CD4-positive, alpha-beta T cell (primary cell): ENCODE results near the gene CDH18. TPM values are rescaled to one million over a fixed set of nuclear protein-coding genes. Genes with fewer than 3 reads are reported as not detected.

ENCODE experiments used
- ATAC-seq: fragments of 200-7000 bp; cut with Tn5 transposase; one replicate; pipeline ENCODE4 v1.10.0; 2022; ENCODE audit warnings: mild to moderate bottlenecking; ENCODE audit not compliant: poor library complexity
- CTCF ChIA-PET: fragments of 350-600 bp; sonication (Branson Sonifier 250); formaldehyde crosslinking; loops from one replicate; lab custom pipeline; 2021; ENCODE audit warnings: antibody characterized with exemption, inconsistent platforms; lab: Charles Lee
- POLR2A ChIA-PET: fragments of 350-600 bp; sonication (Branson Sonifier 250); formaldehyde crosslinking; loops from one replicate; lab custom pipeline; 2021; ENCODE audit warnings: antibody characterized with exemption, inconsistent platforms; lab: Charles Lee
- DNase-seq, 14 experiments: peaks; one replicate each; pipeline ENCODE4 v3.0.0-alpha.2; 2013 to 2020; ENCODE audit warnings: mixed read lengths in 2 of 14
- H3K27ac ChIP-seq, 2 donors: one replicate each; pipeline versions ENCODE4 v1.5.1 to v1.7.0; 2013; ENCODE audit warnings: low read length in 2 of 2, low read depth in 1 of 2, mild to moderate bottlenecking in 1 of 2
- H3K27me3 ChIP-seq, 2 experiments: 1 replicate in 1 of 2; 2 replicates in 1 of 2; pipeline versions ENCODE4 v1.6.1 to v1.7.0; 2013; ENCODE audit warnings: low read length in 2 of 2, control low read depth in 1 of 2, mild to moderate bottlenecking in 1 of 2, moderate library complexity in 1 of 2; ENCODE audit not compliant: insufficient read depth in 2 of 2, control insufficient read depth in 1 of 2
- H3K36me3 ChIP-seq: one replicate; pipeline ENCODE4 v1.6.1; 2013; ENCODE audit warnings: low read length, control low read depth; ENCODE audit not compliant: insufficient read depth
- H3K4me1 ChIP-seq: one replicate; pipeline ENCODE4 v1.6.1; 2013; ENCODE audit warnings: low read length, control low read depth; ENCODE audit not compliant: insufficient read depth
- H3K4me3 ChIP-seq: one replicate; pipeline ENCODE4 v1.5.1; 2013; ENCODE audit warnings: mild to moderate bottlenecking, low read length, moderate library complexity
- H3K9me3 ChIP-seq, 2 experiments: 1 replicate in 1 of 2; 2 replicates in 1 of 2; pipeline versions ENCODE4 v1.6.1 to v1.7.0; 2013; ENCODE audit warnings: low read length in 2 of 2, mild to moderate bottlenecking in 2 of 2, control low read depth in 1 of 2, moderate library complexity in 1 of 2; ENCODE audit not compliant: control insufficient read depth in 1 of 2, insufficient read depth in 1 of 2
- H3K27ac Mint-ChIP-seq: one replicate; pipeline ENCODE4 v1.8.0; 2020; ENCODE audit warnings: mixed read lengths
- H3K27me3 Mint-ChIP-seq: one replicate; pipeline ENCODE4 v1.8.0; 2021; ENCODE audit warnings: mixed read lengths
- H3K36me3 Mint-ChIP-seq: one replicate; pipeline ENCODE4 v1.8.0; 2021; ENCODE audit warnings: low read depth, mixed read lengths
- H3K4me1 Mint-ChIP-seq: one replicate; pipeline ENCODE4 v1.8.0; 2021; ENCODE audit warnings: low read depth, mixed read lengths
- H3K4me3 Mint-ChIP-seq: one replicate; pipeline ENCODE4 v1.8.0; 2020; ENCODE audit warnings: mild to moderate bottlenecking, mixed read lengths
- H3K9me3 Mint-ChIP-seq: one replicate; pipeline ENCODE4 v1.8.0; 2020; ENCODE audit warnings: mixed read lengths
- intact Hi-C, 2 experiments: fragments of 100-400 bp; cut with DNase I in 1 of 2; cut with micrococcal nuclease in 1 of 2; formaldehyde crosslinking; loops; one replicate each; pipeline versions ENCODE4 v1.15.1 to v1.9.0; 2023 to 2025; cut with DNase I, micrococcal nuclease
- total RNA-seq, 174 experiments: library from RNA in 2 of 174; stranded (reverse) in 2 of 174; gene quantifications; one replicate each; pipeline ENCODE4 v1.2.3 and lab custom pipeline; 2021 to 2026
- TF ChIP-seq, protein P1 (sequence below): fragments of 200-600 bp; IDR thresholded peaks from one replicate; pipeline ENCODE4 v1.8.0; 2022; ENCODE audit warnings: antibody characterized with exemption, mild to moderate bottlenecking

Gene CDH18
- total RNA-seq, 2 experiments from 2014 or later, result not detected

- Histone ChIP-seq H3K9me3 (no peaks in the 10 kb centered on the region), H3K36me3 (no peaks in the 10 kb centered on the region), H3K27ac (no peak overlapping the region), H3K4me1 (no peaks in the 10 kb centered on the region), H3K4me3 (no peak overlapping the region), H3K27me3 (no peaks in the 10 kb centered on the region)
- Mint-ChIP-seq H3K4me1 (no peaks in the 10 kb centered on the region), H3K4me3 (no peak overlapping the region), H3K27me3 (no peaks in the 10 kb centered on the region), H3K9me3 (peaks cover 2% of the 10 kb centered on the region), H3K27ac (no peak overlapping the region), H3K36me3 (no peaks in the 10 kb centered on the region)
- ATAC-seq (no peak), DNase-seq (no peak)
- intact Hi-C loops, result no loop called here
- ChIA-PET POLR2A (no interaction called here), CTCF (no interaction called here)
- TF ChIP-seq, protein P1, sequence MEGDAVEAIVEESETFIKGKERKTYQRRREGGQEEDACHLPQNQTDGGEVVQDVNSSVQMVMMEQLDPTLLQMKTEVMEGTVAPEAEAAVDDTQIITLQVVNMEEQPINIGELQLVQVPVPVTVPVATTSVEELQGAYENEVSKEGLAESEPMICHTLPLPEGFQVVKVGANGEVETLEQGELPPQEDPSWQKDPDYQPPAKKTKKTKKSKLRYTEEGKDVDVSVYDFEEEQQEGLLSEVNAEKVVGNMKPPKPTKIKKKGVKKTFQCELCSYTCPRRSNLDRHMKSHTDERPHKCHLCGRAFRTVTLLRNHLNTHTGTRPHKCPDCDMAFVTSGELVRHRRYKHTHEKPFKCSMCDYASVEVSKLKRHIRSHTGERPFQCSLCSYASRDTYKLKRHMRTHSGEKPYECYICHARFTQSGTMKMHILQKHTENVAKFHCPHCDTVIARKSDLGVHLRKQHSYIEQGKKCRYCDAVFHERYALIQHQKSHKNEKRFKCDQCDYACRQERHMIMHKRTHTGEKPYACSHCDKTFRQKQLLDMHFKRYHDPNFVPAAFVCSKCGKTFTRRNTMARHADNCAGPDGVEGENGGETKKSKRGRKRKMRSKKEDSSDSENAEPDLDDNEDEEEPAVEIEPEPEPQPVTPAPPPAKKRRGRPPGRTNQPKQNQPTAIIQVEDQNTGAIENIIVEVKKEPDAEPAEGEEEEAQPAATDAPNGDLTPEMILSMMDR, result no peak
Measured at GRCh38 chr5:19855453-19855852, 132.5 kb downstream of the CDH18 start.

DNA sequence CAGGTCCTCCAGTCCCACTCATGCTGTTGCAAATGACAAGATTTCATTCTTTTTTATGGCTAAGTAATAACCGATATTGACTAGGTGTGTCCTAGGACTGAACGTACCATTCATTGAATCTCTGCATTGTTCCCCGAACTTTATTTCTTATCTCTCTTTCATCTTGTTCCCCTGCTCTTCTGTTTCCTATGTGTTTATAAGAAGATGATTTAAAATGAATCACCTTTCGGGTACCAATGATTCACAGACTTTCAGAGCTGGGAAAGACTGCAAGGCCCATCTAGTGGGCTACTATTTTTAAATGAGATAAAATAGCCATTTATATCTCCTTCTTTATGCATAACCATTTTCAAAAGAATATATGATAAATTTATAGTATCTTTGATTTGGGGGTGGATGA is 133.0 kb downstream of the CDH18 start:
- no peaks in the 10 kb centered on the region for H3K27me3 ChIP-seq
- H3K4me3 Mint-ChIP-seq, result no peak overlapping the region
- intact Hi-C loops, result no loop called here

DNA sequence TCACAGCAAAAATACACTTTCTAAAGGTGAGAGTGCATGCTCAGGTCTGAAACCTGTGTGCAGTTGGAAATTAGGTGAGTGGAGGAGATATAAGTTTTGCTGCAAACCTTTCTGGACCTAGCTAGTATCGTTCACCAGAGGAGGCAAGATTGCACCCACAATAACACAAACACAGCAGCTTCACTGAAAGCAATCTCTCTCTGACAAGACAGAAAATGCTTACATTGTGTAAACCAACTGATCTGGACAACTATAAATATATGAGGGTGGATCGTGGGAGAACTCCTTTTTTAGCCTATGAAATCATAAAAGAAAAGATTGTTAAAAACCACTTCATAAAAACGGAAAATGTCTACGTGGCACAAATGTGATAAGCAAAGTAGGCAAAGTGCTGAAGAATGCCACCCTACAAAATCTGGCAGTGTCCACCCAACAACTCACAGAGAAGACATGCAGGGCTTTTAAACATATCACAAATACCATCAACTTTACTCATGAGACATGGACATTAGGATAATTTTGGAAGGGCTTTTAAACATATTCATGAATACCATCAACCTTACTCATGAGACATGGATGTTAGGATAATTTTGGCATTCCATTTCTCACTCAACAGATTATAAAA is 134.3 kb downstream of the CDH18 start:
- H3K4me1 ChIP-seq, result no peaks in the 10 kb centered on the region
- no peak overlapping the region for H3K4me3 Mint-ChIP-seq
- H3K4me1 Mint-ChIP-seq, result no peaks in the 10 kb centered on the region
- no peaks in the 10 kb centered on the region for H3K9me3 ChIP-seq
- DNase-seq (no peak), ATAC-seq (no peak)
- H3K36me3 Mint-ChIP-seq, result no peaks in the 10 kb centered on the region
- H3K27me3 Mint-ChIP-seq, result no peaks in the 10 kb centered on the region
- H3K36me3 ChIP-seq, result no peaks in the 10 kb centered on the region
- peaks cover 2% of the 10 kb centered on the region for H3K9me3 Mint-ChIP-seq
- no peak overlapping the region for H3K4me3 ChIP-seq
- no peak overlapping the region for H3K27ac ChIP-seq
- TF ChIP-seq, protein P1, result no peak
- H3K27me3 ChIP-seq, result no peaks in the 10 kb centered on the region
- POLR2A ChIA-PET, result no interaction called here
- intact Hi-C loops, result no loop called here
- no peak overlapping the region for H3K27ac Mint-ChIP-seq
- CTCF ChIA-PET, result no interaction called here

More for the DNA sequence above, 133.0 kb downstream of the CDH18 start:
- H3K4me1 Mint-ChIP-seq, result no peaks in the 10 kb centered on the region
- no peaks in the 10 kb centered on the region for H3K9me3 ChIP-seq
- POLR2A ChIA-PET, result no interaction called here
- peaks cover 2% of the 10 kb centered on the region for H3K9me3 Mint-ChIP-seq
- ATAC-seq, result no peak
- H3K27ac Mint-ChIP-seq, result no peak overlapping the region
- DNase-seq, result no peak
- H3K4me3 ChIP-seq, result no peak overlapping the region
- CTCF ChIA-PET, result no interaction called here
- H3K36me3 Mint-ChIP-seq, result no peaks in the 10 kb centered on the region
- TF ChIP-seq, protein P1, result no peak
- no peaks in the 10 kb centered on the region for H3K27me3 Mint-ChIP-seq
- no peaks in the 10 kb centered on the region for H3K4me1 ChIP-seq
- no peak overlapping the region for H3K27ac ChIP-seq
- no peaks in the 10 kb centered on the region for H3K36me3 ChIP-seq
